WERI-Rb-1 (cell line): ENCODE data around the gene IFITM1.

ENCODE experiments used
- DNase-seq: peaks from one replicate; pipeline ENCODE4 v3.0.0-alpha.2; 2020
- H3K27ac ChIP-seq: fragments of 250-450 bp; sonication (Bioruptor Pico); 2 replicates; pipeline ENCODE4 v1.5.1; 2020; ENCODE audit warnings: mild to moderate bottlenecking, moderate library complexity
- H3K27me3 ChIP-seq: fragments of 250-450 bp; sonication (Bioruptor Pico); 2 replicates; pipeline ENCODE4 v1.5.1; 2021; ENCODE audit warnings: mild to moderate bottlenecking, low read depth, moderate library complexity; ENCODE audit not compliant: insufficient read depth, severe bottlenecking
- H3K36me3 ChIP-seq: fragments of 250-450 bp; sonication (Bioruptor Pico); 2 replicates; pipeline ENCODE4 v1.5.1; 2020; ENCODE audit warnings: mild to moderate bottlenecking, moderate library complexity
- H3K4me3 ChIP-seq: 2 replicates; pipeline ENCODE4 v1.5.1; 2011; ENCODE audit warnings: low read depth, mild to moderate bottlenecking, control low read depth, low read length
- H3K9me3 ChIP-seq: fragments of 250-450 bp; sonication (Bioruptor Pico); 2 replicates; pipeline ENCODE4 v1.5.1; 2021; ENCODE audit warnings: mild to moderate bottlenecking, moderate library complexity; ENCODE audit not compliant: severe bottlenecking
- TF ChIP-seq, protein P1 (sequence below): IDR thresholded peaks from 2 replicates; pipeline ENCODE4 v1.5.1; 2011; ENCODE audit warnings: low read depth, mild to moderate bottlenecking, control low read depth, inconsistent platforms, low read length

Gene IFITM1

DNA sequence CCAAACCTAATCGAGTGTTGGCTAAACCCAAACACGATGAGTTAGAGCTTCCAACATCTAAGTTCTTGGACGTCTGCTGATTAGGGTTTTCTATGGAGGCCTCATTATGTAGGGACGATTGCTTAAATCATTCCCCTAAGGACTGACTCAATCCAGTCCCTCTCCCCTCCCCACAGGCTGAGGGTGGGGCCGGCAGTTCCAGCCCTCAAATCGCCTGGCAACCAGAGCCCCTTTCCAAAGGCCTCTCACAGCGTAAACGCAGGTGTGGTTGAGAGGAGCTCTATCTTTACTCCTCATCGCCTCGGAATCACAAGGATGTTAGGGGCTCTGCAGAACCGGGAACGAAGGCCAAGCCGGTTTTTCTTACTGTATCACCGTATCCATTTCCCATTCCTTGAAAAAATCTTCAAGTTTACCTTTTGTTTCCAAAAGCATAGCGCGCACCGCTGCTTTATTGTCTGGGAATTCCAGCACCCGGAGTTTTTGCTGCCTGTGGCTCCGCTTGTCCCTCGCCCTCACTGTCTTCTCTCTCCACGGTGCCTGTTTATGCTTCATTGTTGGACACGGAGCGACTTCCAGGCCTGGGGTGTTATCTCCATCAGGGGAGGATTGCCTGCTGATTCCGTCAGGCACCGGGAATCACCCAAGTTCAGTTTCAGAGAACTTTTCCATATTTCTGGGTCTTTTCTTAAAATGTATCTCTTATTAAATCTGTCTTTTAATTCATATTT lies 20.6 kb downstream of the IFITM1 start:
- Histone ChIP-seq H3K27ac (no peak overlapping the region), H3K27me3 (no peaks in the 10 kb centered on the region), H3K9me3 (no peaks in the 10 kb centered on the region), H3K36me3 (no peaks in the 10 kb centered on the region), H3K4me3 (no peak overlapping the region)
- DNase-seq: no peak
- TF ChIP-seq, protein P1, sequence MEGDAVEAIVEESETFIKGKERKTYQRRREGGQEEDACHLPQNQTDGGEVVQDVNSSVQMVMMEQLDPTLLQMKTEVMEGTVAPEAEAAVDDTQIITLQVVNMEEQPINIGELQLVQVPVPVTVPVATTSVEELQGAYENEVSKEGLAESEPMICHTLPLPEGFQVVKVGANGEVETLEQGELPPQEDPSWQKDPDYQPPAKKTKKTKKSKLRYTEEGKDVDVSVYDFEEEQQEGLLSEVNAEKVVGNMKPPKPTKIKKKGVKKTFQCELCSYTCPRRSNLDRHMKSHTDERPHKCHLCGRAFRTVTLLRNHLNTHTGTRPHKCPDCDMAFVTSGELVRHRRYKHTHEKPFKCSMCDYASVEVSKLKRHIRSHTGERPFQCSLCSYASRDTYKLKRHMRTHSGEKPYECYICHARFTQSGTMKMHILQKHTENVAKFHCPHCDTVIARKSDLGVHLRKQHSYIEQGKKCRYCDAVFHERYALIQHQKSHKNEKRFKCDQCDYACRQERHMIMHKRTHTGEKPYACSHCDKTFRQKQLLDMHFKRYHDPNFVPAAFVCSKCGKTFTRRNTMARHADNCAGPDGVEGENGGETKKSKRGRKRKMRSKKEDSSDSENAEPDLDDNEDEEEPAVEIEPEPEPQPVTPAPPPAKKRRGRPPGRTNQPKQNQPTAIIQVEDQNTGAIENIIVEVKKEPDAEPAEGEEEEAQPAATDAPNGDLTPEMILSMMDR: no peak

DNA sequence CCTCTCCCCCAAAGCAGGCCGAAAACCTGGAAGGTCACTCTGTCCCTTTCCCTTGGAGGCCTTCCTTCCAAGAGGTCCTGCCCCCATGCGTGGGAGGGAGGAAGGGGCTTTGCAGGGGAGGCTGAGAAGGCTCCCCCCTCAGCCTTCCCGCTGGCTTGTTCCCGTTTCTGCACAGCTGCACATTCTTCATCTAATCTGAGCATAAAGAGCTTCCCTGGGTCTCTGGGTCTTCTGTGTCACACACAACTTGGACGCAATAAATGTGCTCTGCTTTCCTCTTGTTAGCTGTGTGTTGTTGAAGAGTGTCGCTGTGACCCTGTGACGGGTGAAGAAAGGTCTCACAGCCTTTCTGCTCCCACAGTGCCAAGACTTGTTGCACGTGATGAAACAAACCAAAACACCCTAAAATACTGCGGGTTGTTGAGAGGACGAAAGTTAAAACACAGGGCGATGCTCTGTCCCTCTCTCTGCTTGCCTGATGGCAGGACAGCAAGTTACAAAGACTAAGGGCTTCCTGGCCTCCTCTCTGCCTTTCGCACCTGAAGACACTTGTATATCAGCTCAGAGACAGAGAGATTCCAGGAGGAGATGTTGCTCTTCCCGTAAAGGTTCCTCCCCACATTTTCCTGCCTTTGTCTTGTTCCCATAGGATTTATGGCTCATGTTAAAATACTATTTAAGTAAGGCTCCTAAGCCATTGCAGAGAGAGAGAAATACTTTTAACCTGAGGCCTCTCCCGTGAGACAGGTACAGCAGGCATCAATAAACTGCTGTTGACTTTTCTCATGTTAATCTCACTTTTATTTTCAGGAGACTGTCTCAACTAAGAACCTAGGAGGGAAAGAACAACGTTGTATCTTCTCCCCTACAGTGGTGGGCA lies 22.2 kb downstream of the IFITM1 start:
- no peaks in the 10 kb centered on the region for H3K36me3 ChIP-seq
- DNase-seq: no peak
- no peaks in the 10 kb centered on the region for H3K27me3 ChIP-seq
- H3K9me3 ChIP-seq: no peaks in the 10 kb centered on the region
- TF ChIP-seq, protein P1: no peak
- H3K27ac ChIP-seq: no peak overlapping the region
- no peak overlapping the region for H3K4me3 ChIP-seq

DNA sequence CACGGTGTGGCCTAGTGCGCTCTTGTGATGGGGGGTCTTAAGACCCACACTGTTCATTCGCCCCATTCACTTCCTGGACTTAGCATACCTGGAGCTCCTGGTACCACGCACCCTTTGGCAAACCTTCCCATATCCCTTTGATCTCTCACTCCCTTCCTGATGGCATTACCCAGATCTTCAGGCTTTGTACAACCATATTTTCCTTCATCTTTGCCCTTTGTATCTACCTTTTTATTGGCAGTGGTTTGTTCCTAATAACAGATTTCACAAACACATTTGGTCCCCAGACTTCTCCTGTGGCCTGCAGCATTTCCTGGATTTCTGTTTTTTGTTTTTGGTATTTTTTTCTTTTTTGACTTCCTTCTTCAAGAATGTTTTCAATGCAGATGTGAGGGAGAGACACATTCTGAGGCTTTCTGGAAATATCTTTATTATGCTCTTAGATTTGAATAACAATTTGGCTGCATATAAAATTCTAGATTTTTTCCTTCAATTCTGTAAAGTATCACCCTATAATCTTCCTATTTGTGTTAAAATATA lies 22.9 kb downstream of the IFITM1 start:
- Histone ChIP-seq H3K27ac (no peak overlapping the region), H3K27me3 (no peaks in the 10 kb centered on the region), H3K4me3 (no peak overlapping the region), H3K9me3 (no peaks in the 10 kb centered on the region), H3K36me3 (no peaks in the 10 kb centered on the region)
- TF ChIP-seq, protein P1: no peak
- no peak for DNase-seq

DNA sequence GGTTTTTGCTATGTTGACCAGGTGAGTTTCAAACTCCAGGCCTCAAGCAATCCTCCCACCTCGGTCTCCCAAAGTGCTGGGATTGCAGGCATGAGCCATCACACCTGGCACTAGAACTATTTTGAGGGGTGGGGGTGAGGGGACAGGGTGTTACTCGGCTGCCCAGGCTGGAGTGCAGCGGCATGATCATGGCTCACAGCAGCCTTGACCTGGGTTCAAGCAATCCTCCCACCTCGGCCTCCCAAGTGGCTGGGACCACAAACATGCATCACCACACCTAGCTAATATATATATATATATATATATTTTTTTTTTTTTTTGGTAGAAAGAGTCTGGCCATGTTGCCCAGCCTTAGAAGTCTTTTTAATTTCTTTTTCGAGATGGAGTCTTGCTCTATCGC lies 23.9 kb downstream of the IFITM1 start:
- Histone ChIP-seq H3K9me3 (no peaks in the 10 kb centered on the region), H3K4me3 (no peak overlapping the region), H3K27me3 (no peaks in the 10 kb centered on the region), H3K27ac (no peak overlapping the region), H3K36me3 (no peaks in the 10 kb centered on the region)
- TF ChIP-seq, protein P1: no peak
- no peak for DNase-seq

DNA sequence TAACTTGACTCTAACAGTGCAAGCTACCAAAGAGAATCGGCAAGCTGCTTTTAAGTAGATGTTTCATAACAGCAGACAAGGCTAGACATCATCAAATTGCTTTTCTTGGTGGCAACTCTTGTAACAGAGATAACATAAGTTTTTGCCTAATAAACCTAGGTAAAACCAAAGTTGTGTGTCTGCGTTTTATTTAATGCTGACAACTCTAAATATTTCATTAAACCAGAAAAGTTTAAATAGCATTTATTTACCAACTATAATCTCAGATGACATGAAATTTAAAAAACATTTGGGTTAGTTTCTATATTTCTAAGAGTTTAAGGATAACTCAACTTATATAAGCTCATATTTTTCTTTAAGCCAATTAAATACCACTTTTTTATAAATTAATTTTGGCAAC lies 26.1 kb downstream of the IFITM1 start:
- TF ChIP-seq, protein P1: no peak
- Histone ChIP-seq H3K27ac (no peak overlapping the region), H3K4me3 (no peak overlapping the region), H3K36me3 (no peaks in the 10 kb centered on the region), H3K27me3 (no peaks in the 10 kb centered on the region), H3K9me3 (no peaks in the 10 kb centered on the region)
- DNase-seq: no peak
